IPS DF 4.7 (cell line): ENCODE measurements around the gene EIF4E2.

Experiments
- DNase-seq: peaks from one replicate; pipeline ENCODE4 v3.0.0-alpha.2; 2013; ENCODE audit warnings: low spot score; ENCODE audit errors: extremely low read depth

The EIF4E2 gene

GRCh38 chr2:232550354-232551249 lies at the start of gene EIF4E2, which contains the start of gene TIGD1:
EIF4E2 (plus strand) TSS chr2:232550689; CDS start chr2:232550725, 36 bp downstream.
TIGD1 (minus strand) TSS chr2:232550557; CDS start chr2:232549882, 675 bp downstream.
- peak; percentile 33 for DNase-seq

- no peak for DNase-seq
These were observed 49.1 kb upstream of the EIF4E2 start for GRCh38 chr2:232501331-232501771.

DNA sequence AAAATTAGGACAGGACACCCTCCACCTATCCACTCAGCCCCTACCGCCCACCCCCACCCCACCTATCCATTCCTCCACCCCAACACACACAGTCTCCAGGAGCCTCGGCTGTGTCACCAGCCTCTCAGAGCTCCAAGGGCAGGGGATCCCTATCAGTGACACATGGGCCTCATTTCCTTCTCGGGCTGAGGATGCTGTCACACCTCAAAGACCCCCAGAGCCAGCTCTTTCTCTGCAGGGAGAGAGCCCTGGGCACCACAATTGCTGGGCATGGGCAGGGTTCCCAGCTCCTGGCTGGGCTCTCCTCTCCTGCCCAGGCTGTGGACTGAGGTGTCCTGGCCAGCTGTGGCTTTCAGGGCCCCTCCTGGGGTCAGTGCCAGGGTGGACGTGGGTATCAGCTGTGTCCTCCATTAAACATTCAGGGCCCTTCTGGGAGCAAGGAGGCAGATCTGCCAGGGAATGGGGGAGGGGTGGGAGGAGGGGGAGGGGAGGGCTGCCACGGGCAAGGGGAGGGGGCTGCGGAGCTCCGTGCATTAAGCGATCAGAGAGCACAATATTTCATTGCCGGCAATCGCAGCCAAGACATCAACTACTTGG lies 48.6 kb upstream of the EIF4E2 start:
- no peak for DNase-seq

- no peak for DNase-seq
These were observed 48.0 kb upstream of the EIF4E2 start for GRCh38 chr2:232502511-232502910.

DNA sequence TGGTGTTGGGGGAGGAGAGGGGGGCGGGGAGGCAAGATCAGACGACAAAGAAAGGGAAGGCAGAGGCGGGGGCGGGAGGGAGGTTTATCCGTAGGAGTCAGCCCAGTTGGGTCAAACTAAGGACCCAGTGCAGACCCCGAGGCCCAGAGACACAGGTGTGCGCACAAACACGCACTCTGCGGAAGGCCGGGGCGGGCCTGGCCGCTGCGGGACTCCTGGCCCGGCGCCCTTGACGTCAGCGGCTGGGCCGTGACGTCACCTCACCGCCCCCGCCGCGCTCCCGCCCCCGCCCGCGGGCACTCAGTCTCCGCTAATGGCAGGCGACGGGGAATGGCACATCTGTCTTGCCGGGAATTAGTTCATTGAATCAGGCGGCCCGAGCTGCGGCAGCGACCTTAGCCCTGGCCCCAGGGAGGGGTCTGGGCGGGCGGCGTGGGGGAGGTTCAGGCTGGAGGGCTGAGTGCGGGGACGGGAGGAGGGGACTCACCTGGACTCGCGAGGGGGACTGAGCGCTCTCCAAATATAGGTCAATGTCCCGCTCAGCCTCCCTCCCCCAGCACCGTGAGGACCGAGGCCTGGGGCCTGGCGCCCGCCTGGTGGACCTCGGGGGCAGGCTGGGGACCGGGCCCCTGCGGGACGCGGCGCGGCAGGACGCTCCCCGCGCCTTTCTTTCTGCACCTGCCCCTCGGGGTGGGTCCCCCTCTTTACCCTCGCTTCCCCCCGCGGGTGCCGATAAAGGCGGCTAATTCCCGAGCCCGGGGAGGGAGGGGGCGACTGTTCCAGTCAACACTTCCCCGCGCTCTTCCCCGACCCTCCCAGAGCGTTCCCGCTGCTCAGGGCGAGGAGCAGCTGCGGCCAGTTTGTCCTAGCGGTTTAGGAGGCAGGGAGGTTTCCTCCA lies 47.3 kb upstream of the EIF4E2 start:
- no peak for DNase-seq

GRCh38 chr2:232503809-232504323 lies 46.6 kb upstream of the EIF4E2 start:
- DNase-seq, result no peak

GRCh38 chr2:232504438-232504837 lies 46.1 kb upstream of the EIF4E2 start:
- no peak for DNase-seq

DNA sequence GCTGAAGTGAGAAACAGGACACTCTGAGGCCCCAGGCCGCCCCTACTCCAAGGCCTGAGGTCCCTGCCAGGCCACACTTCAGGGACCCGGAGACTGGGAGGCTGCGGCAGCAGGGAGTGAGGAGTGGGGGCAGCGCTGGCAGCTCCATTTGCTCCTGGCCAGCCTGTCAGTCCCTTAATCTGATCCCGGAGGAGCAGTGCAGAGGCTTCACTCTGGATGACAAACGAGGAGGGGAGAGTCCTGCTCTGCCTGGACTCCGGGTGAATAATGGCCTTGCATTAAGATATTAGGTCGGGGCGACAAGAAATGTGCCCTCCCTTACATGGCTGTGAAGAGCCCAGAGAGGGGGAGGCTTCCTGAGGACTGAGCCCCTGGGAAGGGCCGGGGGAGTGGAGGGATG lies 44.6 kb upstream of the EIF4E2 start:
- no peak for DNase-seq

GRCh38 chr2:232506709-232507108 lies 43.8 kb upstream of the EIF4E2 start:
- DNase-seq, result no peak

- no peak for DNase-seq
These were observed 42.2 kb upstream of the EIF4E2 start for GRCh38 chr2:232508251-232508650.

DNA sequence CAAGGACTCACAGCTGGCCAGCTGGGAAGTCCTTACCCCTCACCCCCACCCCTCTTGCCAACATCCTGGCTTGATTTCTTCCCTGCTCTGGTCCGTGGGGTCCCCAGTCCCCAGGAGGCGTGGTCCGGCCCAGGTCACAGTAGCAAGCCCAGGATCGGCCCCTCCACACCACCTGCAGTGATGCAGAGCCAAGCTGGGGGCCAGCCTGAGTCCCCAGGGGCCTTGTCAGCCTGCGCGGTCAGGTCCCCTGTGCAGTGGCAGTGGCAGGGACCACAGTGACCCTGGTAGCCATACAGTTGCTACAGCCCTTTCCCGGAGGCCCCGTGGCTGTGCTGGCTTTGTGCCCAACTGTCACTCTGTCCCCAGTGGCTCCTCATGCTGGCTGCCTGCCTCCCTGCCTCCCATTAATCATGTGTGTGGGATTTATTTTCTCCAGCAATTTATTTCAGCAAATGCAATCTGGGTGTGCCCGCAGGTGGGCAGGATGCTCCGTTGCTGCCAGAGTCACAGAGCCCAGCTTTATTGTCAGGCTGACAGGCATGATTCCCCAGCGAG lies 39.1 kb upstream of the EIF4E2 start:
- no peak for DNase-seq

GRCh38 chr2:232512602-232513001 lies 37.9 kb upstream of the EIF4E2 start:
- no peak for DNase-seq

DNA sequence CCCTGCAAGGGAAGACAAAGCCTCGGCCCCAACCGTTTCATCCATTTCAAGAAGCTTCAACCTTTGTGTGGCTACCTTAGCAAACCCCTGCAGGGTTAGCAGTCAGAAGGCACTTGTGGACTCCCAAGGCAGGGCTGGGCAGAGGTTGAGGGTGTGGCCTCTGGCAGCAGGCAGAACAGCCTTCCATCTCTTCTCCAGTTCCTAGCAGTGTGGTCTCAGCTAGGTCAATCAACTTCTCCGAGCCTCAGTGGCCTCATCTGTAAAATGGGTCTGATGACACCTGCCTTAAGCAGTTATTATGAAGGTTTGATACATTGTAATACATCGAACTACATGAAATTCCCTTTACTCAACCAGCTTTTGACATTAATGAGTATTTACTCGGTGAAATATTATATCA lies 37.1 kb upstream of the EIF4E2 start:
- no peak for DNase-seq

DNA sequence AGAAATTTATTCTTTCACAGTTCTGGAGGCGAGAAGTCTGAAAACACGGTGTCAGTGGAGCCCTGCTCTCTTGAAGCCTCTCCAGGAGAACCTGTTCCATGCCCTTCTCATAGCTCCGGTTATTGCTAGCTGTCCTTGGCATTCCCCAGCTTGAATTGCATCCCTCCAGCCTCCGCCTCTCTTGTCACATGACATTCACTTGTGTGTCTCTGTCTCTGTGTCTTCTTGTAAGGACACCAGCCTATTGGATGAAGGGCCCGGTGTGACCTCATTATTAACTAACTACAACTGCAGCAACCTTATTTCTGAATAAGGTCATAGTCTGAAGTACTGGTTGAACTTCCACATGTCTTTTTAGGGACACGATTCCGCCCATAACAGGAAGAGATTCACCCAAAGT lies 34.9 kb upstream of the EIF4E2 start:
- DNase-seq, result no peak

DNA sequence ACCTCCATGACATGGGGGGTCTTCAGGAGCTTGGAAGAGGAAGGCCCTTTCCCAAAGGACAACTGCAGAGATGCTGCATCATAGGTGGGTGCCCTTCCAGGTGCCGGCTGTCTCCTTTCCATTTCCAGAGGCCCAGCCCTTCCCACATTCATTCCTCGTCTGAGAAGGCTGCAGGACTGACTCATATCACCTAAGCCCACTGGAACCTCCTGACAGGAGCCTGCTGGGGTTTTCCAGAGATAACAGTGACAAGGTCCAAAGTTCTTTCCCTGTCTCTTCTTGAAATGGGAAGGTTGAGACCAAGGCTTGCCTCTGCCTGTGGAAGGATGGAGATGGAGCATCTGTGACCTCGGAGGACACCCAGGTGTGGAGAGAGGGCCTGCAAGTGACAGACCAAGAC lies 33.9 kb upstream of the EIF4E2 start:
- DNase-seq, result no peak

GRCh38 chr2:232518844-232519243 lies 31.6 kb upstream of the EIF4E2 start:
- no peak for DNase-seq

GRCh38 chr2:232519581-232520438 lies 30.7 kb upstream of the EIF4E2 start, which contains the start of gene PRSS56:
PRSS56 (plus strand) TSS chr2:232520388; CDS start chr2:232520599, 211 bp downstream.
- no peak for DNase-seq

GRCh38 chr2:232520489-232520888 lies 30.0 kb upstream of the EIF4E2 start:
- no peak for DNase-seq

GRCh38 chr2:232521098-232521497 lies 29.4 kb upstream of the EIF4E2 start:
- no peak for DNase-seq
